Measurements from ENCODE around the gene NUMA1.

The NUMA1 gene

GRCh38 chr11:72080326-72081183 lies at the start of gene NUMA1, which contains the start of gene LRRC51:
Gene NUMA1 (minus strand): TSS chr11:72080542. CDS start chr11:72035943, 44,599 bp downstream.
Gene LRRC51 (plus strand): TSS chr11:72080850. CDS start chr11:72089084, 8,234 bp downstream.
- peak; percentile 100 for DNase-seq

GRCh38 chr11:72129381-72129780 lies 49.0 kb upstream of the NUMA1 start:
- no peak for DNase-seq

GRCh38 chr11:72127923-72128322 lies 47.6 kb upstream of the NUMA1 start:
- no peak for DNase-seq

- no peak for DNase-seq
Measured at GRCh38 chr11:72125956-72126355, 45.6 kb upstream of the NUMA1 start.

GRCh38 chr11:72124046-72124445 lies 43.7 kb upstream of the NUMA1 start:
- DNase-seq, result no peak

GRCh38 chr11:72123117-72123653 lies 42.8 kb upstream of the NUMA1 start:
- no peak for DNase-seq

- no peak for DNase-seq
Measured at GRCh38 chr11:72122607-72123006, 42.3 kb upstream of the NUMA1 start.

- no peak for DNase-seq
Measured at GRCh38 chr11:72120930-72121329, 40.6 kb upstream of the NUMA1 start.

- no peak for DNase-seq
Measured at GRCh38 chr11:72119198-72119597, 38.9 kb upstream of the NUMA1 start.

GRCh38 chr11:72116019-72116755 lies 35.8 kb upstream of the NUMA1 start:
- DNase-seq, result no peak

- no peak for DNase-seq
Measured at GRCh38 chr11:72114570-72114969, 34.2 kb upstream of the NUMA1 start.

GRCh38 chr11:72112978-72113808 lies 32.9 kb upstream of the NUMA1 start:
- DNase-seq, result no peak

- DNase-seq, result peak; percentile 100
Measured at GRCh38 chr11:72112143-72112977, 32.0 kb upstream of the NUMA1 start, which contains the start of gene ANAPC15. Gene ANAPC15 (minus strand): TSS chr11:72112695. CDS start chr11:72111276, 1,419 bp downstream.

GRCh38 chr11:72111300-72112142 lies 31.2 kb upstream of the NUMA1 start:
- DNase-seq, result no peak

GRCh38 chr11:72105888-72106287 lies 25.5 kb upstream of the NUMA1 start, which contains the start of gene TOMT:
Gene TOMT (plus strand): TSS chr11:72105924. CDS start chr11:72105952, 28 bp downstream.
- no peak for DNase-seq

- DNase-seq, result no peak
Measured at GRCh38 chr11:72103754-72104167, 23.4 kb upstream of the NUMA1 start.

GRCh38 chr11:72102946-72103753 lies 22.8 kb upstream of the NUMA1 start, which contains the start of gene LAMTOR1:
Gene LAMTOR1 (minus strand): TSS chr11:72103297. CDS start chr11:72103224, 73 bp downstream.
- peak; percentile 96 for DNase-seq

GRCh38 chr11:72102631-72102945 lies 22.2 kb upstream of the NUMA1 start:
- DNase-seq, result no peak

GRCh38 chr11:72102162-72102561 lies 21.8 kb upstream of the NUMA1 start:
- no peak for DNase-seq

- no peak for DNase-seq
Measured at GRCh38 chr11:72100462-72100861, 20.1 kb upstream of the NUMA1 start.
